M059J (cell line): ENCODE data around the gene PKNOX1. TPM values are rescaled to one million over a fixed set of nuclear protein-coding genes. Genes with fewer than 3 reads are reported as not detected.
"Not testable (repeated sequence)": the region's sequence is repeated elsewhere in the genome, so short reads cannot be mapped to it uniquely, and the experiment has no call there.

ENCODE experiments used
- DNase-seq: peaks from one replicate; pipeline ENCODE4 v3.0.0-alpha.2; 2012; ENCODE audit warnings: low read depth
- total RNA-seq: library from RNA; depleted of rRNA; stranded (reverse); fragments of >200 nt; shearing (Covaris generic); gene quantifications from 2 replicates; pipeline ENCODE4 v1.2.3, GENCODE V29; 2014

Gene PKNOX1
- total RNA-seq, 1 experiment from 2014 or later = 25.4 TPM

GRCh38 chr21:43020177-43020576 is 45.8 kb downstream of the PKNOX1 start:
- DNase-seq = no peak

- no peak for DNase-seq
These were observed 46.4 kb downstream of the PKNOX1 start for GRCh38 chr21:43020771-43021170.

- DNase-seq = no peak
These were observed 46.8 kb downstream of the PKNOX1 start for GRCh38 chr21:43021191-43021590.

- no peak for DNase-seq
These were observed 47.6 kb downstream of the PKNOX1 start for GRCh38 chr21:43021756-43022600.

- DNase-seq = no peak
These were observed 48.8 kb downstream of the PKNOX1 start for GRCh38 chr21:43023175-43023574.

- DNase-seq = no peak
These were observed 50.2 kb downstream of the PKNOX1 start for GRCh38 chr21:43024439-43025136.

- DNase-seq = peak; percentile 67
These were observed 51.3 kb downstream of the PKNOX1 start for GRCh38 chr21:43025636-43026180.

GRCh38 chr21:43027846-43028731 is 53.7 kb downstream of the PKNOX1 start:
- DNase-seq = no peak

GRCh38 chr21:43029785-43030184 is 55.4 kb downstream of the PKNOX1 start:
- DNase-seq = no peak

- DNase-seq = no peak
These were observed 56.8 kb downstream of the PKNOX1 start for GRCh38 chr21:43031121-43031619.

- DNase-seq = peak; percentile 41
These were observed 59.7 kb downstream of the PKNOX1 start for GRCh38 chr21:43034101-43034500.

- no peak for DNase-seq
These were observed 60.5 kb downstream of the PKNOX1 start for GRCh38 chr21:43034826-43035225.

GRCh38 chr21:43036889-43037288 is 62.5 kb downstream of the PKNOX1 start:
- DNase-seq = not testable (repeated sequence)

- DNase-seq = not testable (repeated sequence)
These were observed 63.7 kb downstream of the PKNOX1 start for GRCh38 chr21:43037918-43038658.

- not testable (repeated sequence) for DNase-seq
These were observed 64.3 kb downstream of the PKNOX1 start for GRCh38 chr21:43038659-43039044.

- not testable (repeated sequence) for DNase-seq
These were observed 67.8 kb downstream of the PKNOX1 start for GRCh38 chr21:43042169-43042568.

GRCh38 chr21:43043291-43043690 is 68.9 kb downstream of the PKNOX1 start:
- not testable (repeated sequence) for DNase-seq

- not testable (repeated sequence) for DNase-seq
These were observed 70.2 kb downstream of the PKNOX1 start for GRCh38 chr21:43044547-43044946.

- DNase-seq = not testable (repeated sequence)
These were observed 71.0 kb downstream of the PKNOX1 start for GRCh38 chr21:43045165-43045875.
